Measurements from ENCODE around the gene VDAC1. TPM values are rescaled to one million over a fixed set of nuclear protein-coding genes. Genes with fewer than 3 reads are reported as not detected.
A peak's percentile ranks its signal among the peaks of the same experiment; 100 is the strongest.
"Not testable (repeated sequence)": the region's sequence is repeated elsewhere in the genome, so short reads cannot be mapped to it uniquely, and the experiment has no call there.

The VDAC1 gene
- polyA plus RNA-seq, 3 donors from 2014 or later = 107 to 119 (median 111) TPM

- Mint-ChIP-seq H3K27me3 (ENCODE audit: low read depth in 3 of 3) (peaks cover 3 to 6% (median 6%) of the 10 kb centered on the region in 3 donors), H3K4me1 (no peaks in the 10 kb centered on the region), H3K9me3 (no peaks in the 10 kb centered on the region), H3K4me3 (no peak overlapping the region), H3K36me3 (no peaks in the 10 kb centered on the region), H3K27ac (no peak overlapping the region)
- no peak for DNase-seq
These were observed 60.3 kb downstream of the VDAC1 start for GRCh38 chr5:133944263-133945185.

GRCh38 chr5:133943475-133943817 is 61.3 kb downstream of the VDAC1 start:
- Mint-ChIP-seq H3K36me3 (no peaks in the 10 kb centered on the region), H3K4me1 (no peaks in the 10 kb centered on the region), H3K27ac (no peak overlapping the region), H3K9me3 (no peaks in the 10 kb centered on the region), H3K4me3 (no peak overlapping the region), H3K27me3 (ENCODE audit: low read depth in 3 of 3) (peaks cover 3 to 6% (median 6%) of the 10 kb centered on the region in 3 donors)
- no peak for DNase-seq

- H3K36me3 Mint-ChIP-seq = no peaks in the 10 kb centered on the region
- no peaks in the 10 kb centered on the region for H3K4me1 Mint-ChIP-seq
- DNase-seq = no peak
- H3K27me3 Mint-ChIP-seq (ENCODE audit: low read depth in 3 of 3) = peaks cover 1 to 6% (median 3%) of the 10 kb centered on the region in 3 donors
- H3K9me3 Mint-ChIP-seq = no peaks in the 10 kb centered on the region
- no peak overlapping the region for H3K27ac Mint-ChIP-seq
- no peak overlapping the region for H3K4me3 Mint-ChIP-seq
These were observed 61.9 kb downstream of the VDAC1 start for GRCh38 chr5:133942614-133943474.

GRCh38 chr5:133941456-133942196 is 63.1 kb downstream of the VDAC1 start:
- H3K27ac Mint-ChIP-seq = no peak overlapping the region

GRCh38 chr5:133939668-133940067 is 65.1 kb downstream of the VDAC1 start:
- Mint-ChIP-seq H3K4me1 (no peaks in the 10 kb centered on the region), H3K27me3 (ENCODE audit: low read depth in 3 of 3) (peaks cover 0 to 1% (median 0%) of the 10 kb centered on the region in 3 donors), H3K36me3 (no peaks in the 10 kb centered on the region), H3K9me3 (no peaks in the 10 kb centered on the region), H3K27ac (peak overlapping the region in 1 of 6 donors; percentile 47), H3K4me3 (no peak overlapping the region)
- DNase-seq = no peak

More at GRCh38 chr5:133941456-133942196, 63.1 kb downstream of the VDAC1 start:
- DNase-seq = no peak
- Mint-ChIP-seq H3K9me3 (no peaks in the 10 kb centered on the region), H3K4me1 (no peaks in the 10 kb centered on the region), H3K4me3 (no peak overlapping the region), H3K27me3 (ENCODE audit: low read depth in 3 of 3) (peaks cover 1 to 3% (median 3%) of the 10 kb centered on the region in 3 donors), H3K36me3 (no peaks in the 10 kb centered on the region)

DNA sequence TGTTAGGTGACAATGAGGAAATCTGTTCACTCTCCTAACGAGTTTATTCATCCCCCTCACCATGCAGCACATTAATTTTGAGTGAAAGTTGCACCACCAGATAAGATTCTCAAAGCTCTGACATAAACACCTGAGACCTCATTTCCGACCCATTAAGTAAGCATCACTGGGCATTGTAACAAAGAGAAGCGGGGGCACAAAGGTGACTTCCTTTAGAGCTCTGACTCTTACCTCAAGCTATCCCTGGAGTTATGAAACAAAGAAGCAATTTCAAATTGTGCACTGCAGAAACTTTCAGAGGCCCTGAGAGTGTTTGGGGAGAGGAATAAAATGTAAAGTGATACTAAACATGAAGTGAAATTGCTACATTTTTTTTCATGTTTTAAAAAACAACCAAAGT is 65.8 kb downstream of the VDAC1 start:
- no peaks in the 10 kb centered on the region for H3K36me3 Mint-ChIP-seq
- no peak overlapping the region for H3K4me3 Mint-ChIP-seq
- H3K4me1 Mint-ChIP-seq = no peaks in the 10 kb centered on the region
- DNase-seq = no peak
- no peak overlapping the region for H3K27ac Mint-ChIP-seq
- H3K9me3 Mint-ChIP-seq = no peaks in the 10 kb centered on the region
- H3K27me3 Mint-ChIP-seq (ENCODE audit: low read depth in 3 of 3) = peaks cover 0 to 1% (median under 1%) of the 10 kb centered on the region in 3 donors

GRCh38 chr5:133938039-133938821 is 66.5 kb downstream of the VDAC1 start:
- DNase-seq = no peak

GRCh38 chr5:133937628-133938027 is 67.1 kb downstream of the VDAC1 start:
- not testable (repeated sequence) for H3K27ac Mint-ChIP-seq; H3K27me3 Mint-ChIP-seq (ENCODE audit: low read depth in 3 of 3); H3K36me3 Mint-ChIP-seq; DNase-seq; H3K9me3 Mint-ChIP-seq; H3K4me3 Mint-ChIP-seq; H3K4me1 Mint-ChIP-seq

More at GRCh38 chr5:133938039-133938821, 66.5 kb downstream of the VDAC1 start:
- H3K27me3 Mint-ChIP-seq (ENCODE audit: low read depth in 3 of 3) = peaks cover 0 to 2% (median 1%) of the 10 kb centered on the region in 3 donors
- no peak overlapping the region for H3K4me3 Mint-ChIP-seq
- no peaks in the 10 kb centered on the region for H3K36me3 Mint-ChIP-seq
- no peaks in the 10 kb centered on the region for H3K9me3 Mint-ChIP-seq
- H3K27ac Mint-ChIP-seq = no peak overlapping the region
- no peaks in the 10 kb centered on the region for H3K4me1 Mint-ChIP-seq

GRCh38 chr5:133936651-133937015 is 68.1 kb downstream of the VDAC1 start:
- Mint-ChIP-seq H3K4me1 (no peaks in the 10 kb centered on the region), H3K27me3 (ENCODE audit: low read depth in 3 of 3) (peaks cover 0 to 2% (median 2%) of the 10 kb centered on the region in 3 donors), H3K4me3 (no peak overlapping the region), H3K36me3 (no peaks in the 10 kb centered on the region), H3K9me3 (no peaks in the 10 kb centered on the region), H3K27ac (no peak overlapping the region)
- no peak for DNase-seq

GRCh38 chr5:133935991-133936650 is 68.7 kb downstream of the VDAC1 start:
- H3K4me1 Mint-ChIP-seq; H3K36me3 Mint-ChIP-seq; DNase-seq; H3K27ac Mint-ChIP-seq; H3K27me3 Mint-ChIP-seq (ENCODE audit: low read depth in 3 of 3); H3K4me3 Mint-ChIP-seq; H3K9me3 Mint-ChIP-seq: not testable (repeated sequence)

GRCh38 chr5:133935667-133935940 is 69.2 kb downstream of the VDAC1 start:
- Mint-ChIP-seq H3K27me3 (ENCODE audit: low read depth in 3 of 3) (peaks cover 0 to 2% (median 2%) of the 10 kb centered on the region in 3 donors), H3K4me1 (peaks cover 4 to 9% of the 10 kb centered on the region in 2 donors), H3K4me3 (no peak overlapping the region), H3K27ac (no peak overlapping the region), H3K9me3 (no peaks in the 10 kb centered on the region), H3K36me3 (no peaks in the 10 kb centered on the region)
- no peak for DNase-seq

- H3K27ac Mint-ChIP-seq = peak overlapping the region in 1 of 6 donors; percentile 17
- H3K4me3 Mint-ChIP-seq = no peak overlapping the region
- no peaks in the 10 kb centered on the region for H3K9me3 Mint-ChIP-seq
- H3K4me1 Mint-ChIP-seq = peaks cover 9 to 15% of the 10 kb centered on the region in 2 donors
- no peak for DNase-seq
- peaks cover 0 to 2% (median 2%) of the 10 kb centered on the region in 3 donors for H3K27me3 Mint-ChIP-seq (ENCODE audit: low read depth in 3 of 3)
- H3K36me3 Mint-ChIP-seq = no peaks in the 10 kb centered on the region
These were observed 69.7 kb downstream of the VDAC1 start for GRCh38 chr5:133934822-133935666.
